Activated CD8-positive, alpha-beta memory T cell treated with anti-CD3 and anti-CD28 coated beads, Interleukin-2, amount 50 U/mL, for 24 hours (primary cell): Measurements from ENCODE around the gene TTPAL.

Source experiments
- DNase-seq: peaks from one replicate; pipeline ENCODE4 v3.0.0-alpha.2; 2020; ENCODE audit errors: extremely low read depth

Gene TTPAL

DNA sequence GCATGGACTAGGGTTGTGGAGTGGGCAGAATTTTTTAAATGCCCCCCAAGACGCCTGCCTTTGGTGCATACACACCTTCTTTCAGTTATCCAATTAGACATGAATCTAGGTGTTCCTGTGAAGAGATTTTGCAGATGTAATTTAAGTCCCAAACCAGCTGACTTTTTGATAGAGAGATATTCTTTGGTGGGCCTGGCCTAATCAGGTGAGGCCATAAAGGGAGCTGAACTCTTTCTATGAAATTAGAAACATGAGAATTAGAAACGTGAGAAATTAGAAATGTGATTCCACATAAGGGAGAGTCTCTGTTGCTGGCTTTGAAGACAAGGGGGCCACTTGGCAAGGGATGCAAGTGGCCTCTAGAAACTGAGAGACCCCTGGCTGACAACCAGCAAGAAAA, 36.4 kb upstream of the TTPAL start:
- DNase-seq, result no peak

DNA sequence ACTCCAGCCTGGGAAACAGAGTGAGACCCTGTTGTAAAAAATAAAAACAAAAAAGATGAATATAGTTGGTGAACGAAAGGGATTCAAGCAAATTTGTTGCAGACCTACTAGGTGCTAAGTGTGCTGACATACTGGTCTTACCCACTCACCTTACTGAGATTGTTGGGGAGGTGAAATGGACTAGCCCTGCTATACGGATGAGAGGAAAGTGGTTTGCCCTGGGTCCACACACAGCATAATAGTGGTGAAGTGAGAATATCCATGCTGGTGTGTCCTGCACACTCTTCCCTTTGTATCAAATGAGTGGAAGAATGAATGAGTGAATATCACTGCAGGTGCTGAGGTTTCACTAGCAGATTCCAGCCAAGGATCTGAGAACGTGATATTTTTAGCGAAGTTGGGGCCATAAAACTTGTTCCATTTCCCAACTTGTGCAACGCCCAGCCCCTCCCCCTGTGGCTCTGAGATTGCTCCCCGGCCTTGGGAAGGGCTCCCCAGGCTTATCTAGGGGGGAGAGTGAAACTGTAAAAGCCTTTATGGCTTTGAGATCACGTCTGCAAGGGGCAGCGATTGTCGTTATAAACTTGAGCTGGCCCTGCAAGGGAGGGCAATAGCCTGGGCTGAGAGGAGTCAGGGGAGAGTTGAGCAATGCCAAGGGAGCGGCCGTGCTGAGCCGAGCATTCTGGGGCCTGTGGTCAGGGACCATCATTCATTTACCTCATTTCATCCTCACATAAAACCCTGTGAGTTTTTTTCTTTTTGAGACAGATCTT, 33.2 kb upstream of the TTPAL start:
- DNase-seq, result no peak

DNA sequence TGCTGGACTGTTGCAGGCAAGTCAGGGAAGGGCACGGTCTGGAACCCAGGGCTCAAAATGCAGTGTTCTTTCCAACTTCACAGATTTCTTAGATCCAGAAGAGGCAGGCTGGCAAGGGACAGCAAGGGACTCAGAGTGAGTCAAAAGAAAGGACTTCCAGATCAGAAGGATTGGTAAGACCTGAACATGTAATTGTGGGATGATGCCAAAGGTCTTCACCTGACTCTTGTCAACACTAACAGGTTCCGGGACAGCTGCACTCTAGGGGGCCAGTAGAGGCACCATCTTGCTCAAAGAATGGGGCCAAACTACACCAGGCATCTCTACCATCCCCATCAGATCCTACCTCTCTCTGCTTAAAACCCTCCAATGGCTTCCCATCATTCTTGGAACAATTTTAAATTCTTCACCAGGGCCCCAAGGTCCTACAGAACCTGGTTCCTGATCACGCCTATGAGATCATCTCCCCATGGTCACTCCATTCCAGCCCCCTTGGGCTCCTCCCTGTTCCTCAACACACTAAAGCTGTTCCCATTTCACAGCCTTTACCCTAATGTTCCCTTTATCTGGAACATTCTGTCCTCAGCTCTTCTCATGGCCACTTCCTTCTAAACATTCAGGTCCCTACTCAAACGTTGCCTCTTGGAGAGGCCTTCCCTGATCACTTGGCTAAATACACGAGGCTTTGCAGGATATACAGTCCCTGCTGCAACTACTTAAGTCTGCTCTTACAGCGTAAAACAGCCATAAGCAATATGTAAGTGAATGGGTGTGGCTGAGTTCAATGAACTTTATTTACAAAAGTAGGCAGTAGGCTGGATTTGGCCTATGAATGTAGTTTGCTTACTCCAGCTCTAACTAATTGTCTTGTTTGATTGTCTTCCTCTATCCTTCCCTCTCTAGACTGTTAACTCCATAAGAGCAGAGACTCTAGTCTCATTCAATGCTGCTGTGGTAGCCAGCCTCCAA, 29.6 kb upstream of the TTPAL start:
- no peak for DNase-seq

DNA sequence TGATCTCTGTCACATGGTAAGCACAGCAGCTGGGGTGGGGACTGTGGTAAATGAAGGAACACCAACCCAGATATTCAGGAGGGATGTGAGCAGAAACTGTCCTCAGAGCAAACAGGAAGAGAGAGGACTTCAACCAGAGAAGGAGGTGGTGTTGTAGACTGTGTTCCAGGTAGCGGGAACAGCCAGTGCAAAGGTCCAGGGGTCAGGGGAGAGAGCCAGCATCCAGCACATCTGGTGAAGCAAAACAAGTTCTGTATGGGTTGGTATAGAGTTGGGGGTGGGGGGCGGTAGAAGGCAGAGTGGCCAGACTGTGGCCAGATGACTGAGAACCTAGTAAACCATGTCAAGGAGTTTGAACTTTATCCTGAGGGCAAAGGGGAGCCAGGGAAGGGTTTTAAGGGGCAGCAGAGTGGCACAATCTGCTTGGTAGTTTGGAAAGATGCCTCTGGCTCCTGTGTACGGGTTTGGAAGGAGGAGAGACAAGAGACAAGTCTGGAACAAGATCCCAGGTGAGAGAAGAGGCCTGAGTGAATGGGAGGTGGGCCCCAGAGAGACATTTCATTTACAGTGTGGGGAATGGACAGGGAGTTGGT, 27.8 kb upstream of the TTPAL start:
- DNase-seq, result no peak

DNA sequence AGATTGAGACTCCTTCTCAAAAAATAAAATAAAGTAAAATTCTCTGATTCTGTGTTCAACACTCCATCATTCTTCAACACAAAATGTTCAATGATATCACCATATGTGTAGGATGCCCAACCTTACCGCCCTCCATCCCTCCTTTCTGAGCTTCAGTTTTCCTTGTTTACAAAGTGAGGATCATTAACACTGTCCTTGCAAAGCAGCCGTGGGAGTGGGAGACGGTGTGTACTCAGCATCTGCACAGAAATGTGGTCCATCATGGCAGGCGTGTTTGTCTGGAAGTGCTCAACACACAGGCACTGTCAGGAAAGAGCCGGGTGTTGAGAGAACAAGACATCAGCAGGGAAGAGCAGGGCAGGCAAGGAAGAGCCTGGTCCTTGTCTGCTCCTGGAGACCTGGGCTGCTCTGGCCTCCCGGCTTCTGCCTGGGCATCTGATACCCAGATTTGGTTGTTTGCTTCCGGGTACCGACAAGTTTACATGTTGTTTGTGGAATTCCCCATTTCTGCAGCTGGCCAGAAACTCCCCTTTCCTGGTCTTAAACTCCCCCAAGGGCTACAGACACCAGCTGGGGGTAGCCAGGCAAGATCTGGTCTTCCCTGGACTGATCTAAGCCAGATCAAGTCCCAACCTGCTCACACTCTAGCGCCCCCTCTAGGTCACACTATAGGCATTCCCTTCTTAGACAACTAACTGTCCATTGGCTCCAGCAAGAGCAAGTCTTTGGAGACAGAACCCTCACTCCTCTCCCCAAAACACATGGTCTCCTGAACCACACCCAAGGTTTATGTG, 26.7 kb upstream of the TTPAL start:
- DNase-seq, result no peak

DNA sequence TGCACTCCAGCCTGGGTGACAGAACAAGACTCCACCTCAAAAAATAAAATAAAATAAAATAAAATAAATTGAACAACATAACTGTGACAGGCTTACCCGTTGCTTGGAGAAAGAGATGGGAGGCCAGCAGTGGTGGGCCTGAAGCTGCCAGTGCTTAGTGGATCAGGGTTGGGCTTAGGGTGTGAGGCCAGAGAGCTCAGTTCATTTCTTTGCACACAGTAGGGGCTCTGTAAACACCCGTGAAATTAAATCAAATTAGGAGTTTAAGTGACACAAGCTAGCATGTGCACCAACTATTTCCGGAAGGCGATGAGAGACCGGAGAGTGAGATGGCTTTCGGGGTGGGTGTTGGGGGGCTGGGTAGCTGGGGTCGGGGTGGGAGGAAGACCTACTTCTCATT, 25.8 kb upstream of the TTPAL start:
- DNase-seq, result no peak

DNA sequence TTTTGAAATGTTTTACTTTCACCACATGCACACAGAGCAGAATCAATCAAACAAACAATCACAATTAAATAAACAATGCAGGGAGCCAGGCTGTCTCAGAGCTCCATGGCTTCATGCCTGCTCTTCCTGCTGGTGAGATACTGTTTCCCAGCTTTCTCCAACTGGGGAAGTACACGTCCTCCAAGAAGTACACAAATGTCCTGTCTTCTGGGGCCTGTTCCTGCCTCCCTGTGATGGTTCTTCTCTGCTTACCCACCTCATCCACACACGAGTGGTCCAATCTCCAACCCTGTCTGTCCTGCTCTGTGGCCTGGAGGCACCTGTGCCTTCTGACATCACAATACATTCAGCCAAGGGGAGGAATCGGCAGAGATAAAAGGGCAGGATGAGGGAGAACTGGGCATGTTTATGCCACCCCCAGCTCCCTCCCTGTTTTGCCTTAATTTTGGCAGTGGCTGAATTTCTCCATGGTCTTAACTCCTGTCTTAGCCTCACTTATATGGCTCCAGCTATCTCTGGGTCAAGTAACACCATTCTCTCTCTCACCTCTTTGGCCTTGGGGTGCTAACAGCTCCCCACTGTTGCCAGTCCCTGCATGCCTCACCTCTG, 25.3 kb upstream of the TTPAL start:
- no peak for DNase-seq

DNA sequence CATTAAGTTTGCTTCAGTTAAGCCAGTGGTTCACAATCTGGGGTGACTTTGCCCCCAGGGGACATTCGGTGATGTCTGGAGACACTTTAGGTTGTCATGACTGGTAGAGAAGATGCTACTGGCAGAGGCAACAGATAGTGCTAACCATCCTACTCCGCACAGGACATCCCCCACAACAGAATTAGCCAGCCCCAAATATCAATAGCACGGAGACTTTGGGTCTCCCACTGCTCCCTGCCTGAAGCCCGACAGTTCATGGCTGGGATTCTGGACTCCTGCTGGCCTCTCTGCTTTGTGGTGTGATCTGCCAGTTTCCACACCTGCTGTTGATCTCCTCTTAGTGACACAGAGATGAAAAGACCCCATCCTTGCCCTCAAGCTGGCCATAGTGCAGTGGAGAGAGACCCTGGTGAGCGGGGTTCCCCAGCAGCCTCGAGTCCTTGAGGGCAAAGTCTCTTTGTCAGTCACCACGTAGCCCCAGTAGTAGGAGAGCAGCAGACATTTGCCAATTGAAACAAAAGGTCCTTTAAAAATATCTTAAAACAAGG, 24.7 kb upstream of the TTPAL start:
- no peak for DNase-seq

DNA sequence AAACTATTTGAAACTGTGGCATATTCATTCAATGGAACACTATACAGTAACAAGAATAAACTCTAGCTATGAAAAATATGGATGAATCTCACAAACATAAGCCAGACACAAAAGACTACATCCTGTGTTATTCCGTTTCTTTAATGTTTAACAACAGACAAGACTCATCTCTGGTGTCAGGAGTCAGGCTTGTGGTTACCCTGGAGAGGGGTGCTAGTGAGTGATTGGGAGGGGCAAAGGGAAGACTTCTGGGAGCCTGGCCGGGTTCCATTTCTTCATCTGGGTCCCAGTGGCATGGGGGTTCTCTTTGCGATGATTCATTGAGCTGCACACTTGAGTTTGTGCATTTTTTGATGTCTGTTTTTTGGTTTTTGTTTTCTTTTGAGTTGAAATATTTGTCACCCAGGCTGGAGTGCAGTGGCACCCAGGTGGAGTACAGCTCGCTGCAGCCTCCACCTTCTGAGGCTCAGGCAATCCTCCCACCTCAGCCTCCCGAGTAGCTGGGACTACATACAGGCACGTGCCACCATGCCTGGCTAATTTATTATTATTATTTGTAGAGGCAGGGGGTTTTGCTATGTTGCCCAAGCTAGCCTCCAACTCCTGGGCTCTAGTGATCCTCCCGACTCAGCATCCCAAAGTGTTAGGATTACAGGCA, 21.2 kb upstream of the TTPAL start:
- no peak for DNase-seq

- DNase-seq, result no peak
These were observed 20.5 kb upstream of the TTPAL start for GRCh38 chr20:44455126-44455525.

GRCh38 chr20:44456611-44457010, 19.1 kb upstream of the TTPAL start:
- no peak for DNase-seq

DNA sequence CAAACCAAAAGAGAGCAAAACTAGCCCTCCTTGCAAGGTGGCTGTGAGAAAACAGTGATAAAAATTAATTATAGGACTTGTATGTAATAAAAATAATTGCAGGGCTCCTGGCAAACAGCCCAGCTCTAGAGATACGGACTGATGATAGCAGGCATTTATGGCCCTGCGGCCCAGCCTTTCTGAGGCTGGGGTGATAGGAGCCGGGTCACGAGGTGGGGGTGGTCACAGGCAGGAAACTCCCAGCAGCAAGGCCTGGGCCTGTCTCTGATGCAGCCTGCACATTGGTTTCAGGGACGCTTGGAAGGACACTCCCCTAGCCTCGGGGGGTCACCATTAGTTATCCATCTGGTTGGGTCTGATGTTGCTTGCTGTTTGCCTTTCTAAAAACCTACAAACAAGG, 18.7 kb upstream of the TTPAL start:
- no peak for DNase-seq

- no peak for DNase-seq
These were observed 16.4 kb upstream of the TTPAL start for GRCh38 chr20:44459271-44459670.

DNA sequence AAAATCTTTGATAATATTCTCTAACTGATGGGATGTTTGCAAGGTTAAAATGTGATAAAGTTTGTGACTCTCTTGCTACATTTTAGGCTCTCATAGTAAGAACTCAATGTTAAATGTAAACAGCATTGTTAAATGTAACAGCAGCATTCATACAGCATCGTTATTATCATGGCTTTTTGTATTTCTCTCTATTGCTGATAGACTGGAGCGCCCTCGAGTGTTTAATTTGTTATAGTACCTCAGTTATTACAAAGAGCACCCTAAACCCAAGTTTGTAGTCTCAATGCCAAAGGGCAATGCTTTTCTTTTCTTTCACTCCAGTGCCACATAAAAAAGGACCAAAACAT, 14.9 kb upstream of the TTPAL start:
- no peak for DNase-seq

- no peak for DNase-seq
These were observed 14.4 kb upstream of the TTPAL start for GRCh38 chr20:44461142-44461802.

GRCh38 chr20:44461803-44462174, 13.9 kb upstream of the TTPAL start:
- no peak for DNase-seq

- DNase-seq, result no peak
These were observed 12.2 kb upstream of the TTPAL start for GRCh38 chr20:44463466-44463865.

- no peak for DNase-seq
These were observed 11.2 kb upstream of the TTPAL start for GRCh38 chr20:44464514-44464913.

DNA sequence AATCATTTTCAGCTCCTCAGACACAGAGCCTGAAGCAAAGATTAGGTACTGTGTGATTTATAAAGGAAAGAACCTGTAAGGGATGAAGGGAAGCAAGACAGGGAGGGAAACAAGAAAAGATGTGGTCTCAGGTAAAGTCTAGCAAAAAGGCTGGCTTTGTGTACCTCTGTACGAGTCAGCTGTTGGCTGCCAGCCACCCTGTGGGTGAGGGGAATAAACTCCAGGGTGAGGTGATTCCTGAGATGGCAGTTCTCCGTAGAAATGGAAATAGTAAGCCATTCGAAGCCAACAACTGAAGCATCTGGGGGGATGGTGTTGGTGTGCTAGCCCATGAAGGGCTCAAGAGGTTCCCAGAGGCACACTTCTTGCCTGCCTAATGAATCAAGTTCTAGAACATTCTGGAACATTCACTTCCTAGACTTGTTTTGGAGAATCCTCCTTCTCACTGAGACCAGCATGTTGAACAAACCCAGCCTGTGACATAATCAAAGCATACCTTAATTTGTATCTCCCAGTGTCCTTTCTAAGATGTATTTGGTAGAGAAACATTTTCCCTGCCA, 10.6 kb upstream of the TTPAL start:
- no peak for DNase-seq
